22Rv1 (cell line): ENCODE results near the gene SLC16A1.

ENCODE experiments used
- H3K27ac ChIP-seq: fragments of 450-650 bp; 2 replicates; pipeline ENCODE4 v1.5.1; 2017
- CTCF ChIP-seq: fragments of 450-650 bp; IDR thresholded peaks from 2 replicates; pipeline ENCODE4 v1.5.1; 2017; ENCODE audit warnings: mild to moderate bottlenecking
- ZFX ChIP-seq: fragments of 450-650 bp; IDR thresholded peaks from 2 replicates; pipeline ENCODE4 v1.6.1; 2017; ENCODE audit warnings: antibody characterized with exemption, borderline replicate concordance

Gene SLC16A1

GRCh38 chr1:112934577-112934976 lies 21.4 kb downstream of the SLC16A1 start:
- TF ChIP-seq CTCF (no peak), ZFX (no peak)
- no peak overlapping the region for H3K27ac ChIP-seq

GRCh38 chr1:112933820-112934571 lies 22.0 kb downstream of the SLC16A1 start:
- TF ChIP-seq CTCF (no peak), ZFX (no peak)
- no peak overlapping the region for H3K27ac ChIP-seq

- H3K27ac ChIP-seq, result no peak overlapping the region
- TF ChIP-seq ZFX (no peak), CTCF (no peak)
Observed at GRCh38 chr1:112929979-112930378, 26.0 kb downstream of the SLC16A1 start.

- no peak overlapping the region for H3K27ac ChIP-seq
Observed at GRCh38 chr1:112927462-112927990, 28.5 kb downstream of the SLC16A1 start.

GRCh38 chr1:112926858-112927257 lies 29.1 kb downstream of the SLC16A1 start:
- H3K27ac ChIP-seq, result no peak overlapping the region
- TF ChIP-seq ZFX (no peak), CTCF (no peak)

More at GRCh38 chr1:112927462-112927990, 28.5 kb downstream of the SLC16A1 start:
- TF ChIP-seq CTCF (no peak), ZFX (no peak)

GRCh38 chr1:112925015-112925414 lies 31.0 kb downstream of the SLC16A1 start:
- no peak overlapping the region for H3K27ac ChIP-seq
- TF ChIP-seq ZFX (no peak), CTCF (no peak)

GRCh38 chr1:112923959-112924349 lies 32.0 kb downstream of the SLC16A1 start:
- no peak overlapping the region for H3K27ac ChIP-seq
- TF ChIP-seq ZFX, result no peak
- no peak for TF ChIP-seq CTCF
